ENCODE measurements around the gene SOX1.

The SOX1 gene

GRCh38 chr13:112098699-112099098 is 31.8 kb downstream of the SOX1 start:
- Histone ChIP-seq H3K4me3 (ENCODE audit: low read depth, low read length) (no peak overlapping the region), H3K36me3 (no peaks in the 10 kb centered on the region), H3K27me3 (peaks cover 68% of the 10 kb centered on the region), H3K9me3 (no peaks in the 10 kb centered on the region), H3K4me1 (no peaks in the 10 kb centered on the region)
- no peak for TF ChIP-seq CTCF (IDR thresholded peaks at IDR 0.05; ENCODE audit: low read depth, low read length)
- no peak for DNase-seq

GRCh38 chr13:112101360-112101930 is 34.5 kb downstream of the SOX1 start:
- TF ChIP-seq CTCF (IDR thresholded peaks at IDR 0.05; ENCODE audit: low read depth, low read length), result no peak
- Histone ChIP-seq H3K27me3 (peaks cover 87% of the 10 kb centered on the region), H3K4me1 (no peaks in the 10 kb centered on the region), H3K36me3 (no peaks in the 10 kb centered on the region), H3K9me3 (no peaks in the 10 kb centered on the region), H3K4me3 (ENCODE audit: low read depth, low read length) (no peak overlapping the region)
- DNase-seq, result no peak

- Histone ChIP-seq H3K4me1 (no peaks in the 10 kb centered on the region), H3K4me3 (ENCODE audit: low read depth, low read length) (no peak overlapping the region), H3K36me3 (no peaks in the 10 kb centered on the region), H3K9me3 (no peaks in the 10 kb centered on the region), H3K27me3 (peaks cover 88% of the 10 kb centered on the region)
- TF ChIP-seq CTCF (IDR thresholded peaks at IDR 0.05; ENCODE audit: low read depth, low read length), result no peak
- DNase-seq, result no peak
Observed at GRCh38 chr13:112102243-112102642, 35.3 kb downstream of the SOX1 start.

GRCh38 chr13:112103260-112103838 is 36.4 kb downstream of the SOX1 start:
- Histone ChIP-seq H3K4me1 (no peaks in the 10 kb centered on the region), H3K9me3 (no peaks in the 10 kb centered on the region), H3K36me3 (no peaks in the 10 kb centered on the region), H3K27me3 (peaks cover 85% of the 10 kb centered on the region), H3K4me3 (ENCODE audit: low read depth, low read length) (no peak overlapping the region)
- TF ChIP-seq CTCF (IDR thresholded peaks at IDR 0.05; ENCODE audit: low read depth, low read length), result no peak
- DNase-seq, result no peak

- DNase-seq, result no peak
- H3K4me1 ChIP-seq, result no peaks in the 10 kb centered on the region
- H3K4me3 ChIP-seq (ENCODE audit: low read depth, low read length), result no peak overlapping the region
- H3K36me3 ChIP-seq, result no peaks in the 10 kb centered on the region
- peaks cover 87% of the 10 kb centered on the region for H3K27me3 ChIP-seq
- H3K9me3 ChIP-seq, result no peaks in the 10 kb centered on the region
- no peak for TF ChIP-seq CTCF (IDR thresholded peaks at IDR 0.05; ENCODE audit: low read depth, low read length)
Observed at GRCh38 chr13:112103961-112104880, 37.3 kb downstream of the SOX1 start.

- H3K27me3 ChIP-seq, result peaks cover 86% of the 10 kb centered on the region
- H3K9me3 ChIP-seq, result no peaks in the 10 kb centered on the region
- TF ChIP-seq CTCF (IDR thresholded peaks at IDR 0.05; ENCODE audit: low read depth, low read length), result no peak
- no peak overlapping the region for H3K4me3 ChIP-seq (ENCODE audit: low read depth, low read length)
- H3K4me1 ChIP-seq, result no peaks in the 10 kb centered on the region
- no peaks in the 10 kb centered on the region for H3K36me3 ChIP-seq
- DNase-seq, result no peak
Observed at GRCh38 chr13:112104881-112105234, 37.9 kb downstream of the SOX1 start.
